HEK293 (cell line): ENCODE measurements around the gene AJM1.

Experiments
- ATF2 ChIP-seq: fragments of 450-650 bp; formaldehyde crosslinking; IDR thresholded peaks from 2 replicates; pipeline ENCODE4 v1.5.1; 2016; ENCODE audit warnings: missing biosample characterization, missing genetic modification characterization, low read depth
- CTCF ChIP-seq: fragments of 450-650 bp; formaldehyde crosslinking; IDR thresholded peaks from 2 replicates; pipeline ENCODE4 v1.5.1; 2016; ENCODE audit warnings: missing biosample characterization, missing genetic modification characterization
- REST ChIP-seq: fragments of 450-650 bp; formaldehyde crosslinking; IDR thresholded peaks from 2 replicates; pipeline ENCODE4 v1.5.1; 2016; ENCODE audit warnings: missing biosample characterization, missing genetic modification characterization
- ZBTB26 ChIP-seq: fragments of 450-650 bp; formaldehyde crosslinking; optimal IDR thresholded peaks from 2 replicates; pipeline ENCODE3; 2016; ENCODE audit warnings: missing biosample characterization, mild to moderate bottlenecking, missing genetic modification characterization
- ZNF138 ChIP-seq: fragments of 450-650 bp; formaldehyde crosslinking; IDR thresholded peaks from 2 replicates; pipeline ENCODE4 v1.5.1; 2016; ENCODE audit warnings: missing biosample characterization, missing genetic modification characterization, borderline replicate concordance
- ZNF2 ChIP-seq: fragments of 450-650 bp; formaldehyde crosslinking; IDR thresholded peaks from 2 replicates; pipeline ENCODE4 v1.5.1; 2016; ENCODE audit warnings: missing biosample characterization, missing genetic modification characterization
- ZNF280D ChIP-seq: fragments of 450-650 bp; formaldehyde crosslinking; IDR thresholded peaks from 2 replicates; pipeline ENCODE4 v1.5.1; 2016; ENCODE audit warnings: missing biosample characterization, missing genetic modification characterization
- ZNF350 ChIP-seq: fragments of 450-650 bp; formaldehyde crosslinking; IDR thresholded peaks from 2 replicates; pipeline ENCODE4 v1.5.0; 2017; ENCODE audit warnings: missing biosample characterization, mild to moderate bottlenecking, missing genetic modification characterization
- ZNF449 ChIP-seq: fragments of 450-650 bp; formaldehyde crosslinking; IDR thresholded peaks from 2 replicates; pipeline ENCODE4 v1.5.1; 2017; ENCODE audit warnings: missing biosample characterization, mild to moderate bottlenecking, missing genetic modification characterization, moderate library complexity
- ZNF548 ChIP-seq: fragments of 450-650 bp; formaldehyde crosslinking; IDR thresholded peaks from 2 replicates; pipeline ENCODE4 v1.5.1; 2016; ENCODE audit warnings: missing biosample characterization, missing genetic modification characterization
- ZNF701 ChIP-seq: fragments of 450-650 bp; formaldehyde crosslinking; IDR thresholded peaks from 2 replicates; pipeline ENCODE4 v1.5.1; 2016; ENCODE audit warnings: missing biosample characterization, missing genetic modification characterization
- ZSCAN30 ChIP-seq: fragments of 450-650 bp; IDR thresholded peaks from 2 replicates; pipeline ENCODE4 v1.5.1; 2018; ENCODE audit warnings: missing biosample characterization, mild to moderate bottlenecking, missing genetic modification characterization, moderate library complexity

GRCh38 chr9:136847088-136847825 is 5.0 kb downstream of the AJM1 start:
- no peak for TF ChIP-seq CTCF (tag by site-specific recombination)
- no peak for TF ChIP-seq REST (tag by site-specific recombination)
- TF ChIP-seq ZNF138 (tag by site-specific recombination), result no peak
- no peak for TF ChIP-seq ZSCAN30
- TF ChIP-seq ZNF350 (tag by site-specific recombination), result no peak
- no peak for TF ChIP-seq ZNF280D (tag by site-specific recombination)
- TF ChIP-seq ZBTB26 (tag by site-specific recombination), result no peak
- no peak for TF ChIP-seq ZNF701 (tag by site-specific recombination)
- no peak for TF ChIP-seq ATF2
- no peak for TF ChIP-seq ZNF2 (tag by site-specific recombination)
- TF ChIP-seq ZNF449 (tag by site-specific recombination), result no peak
- TF ChIP-seq ZNF548 (tag by site-specific recombination), result no peak
